C4-2B (cell line): Measurements from ENCODE around the gene MYBPC3.
A peak's percentile ranks its signal among the peaks of the same experiment; 100 is the strongest.

Experiments used
- H3K27ac ChIP-seq: fragments of 450-650 bp; 2 replicates; pipeline ENCODE4 v1.5.1; 2017
- ZFX ChIP-seq: fragments of 450-650 bp; IDR thresholded peaks from 2 replicates; pipeline ENCODE4 v1.6.1; 2017
- TF ChIP-seq, protein P1 (sequence below): fragments of 450-650 bp; conservative IDR thresholded peaks from 2 replicates; pipeline ENCODE4 v1.5.1; 2017; ENCODE audit warnings: mild to moderate bottlenecking

The MYBPC3 gene

DNA sequence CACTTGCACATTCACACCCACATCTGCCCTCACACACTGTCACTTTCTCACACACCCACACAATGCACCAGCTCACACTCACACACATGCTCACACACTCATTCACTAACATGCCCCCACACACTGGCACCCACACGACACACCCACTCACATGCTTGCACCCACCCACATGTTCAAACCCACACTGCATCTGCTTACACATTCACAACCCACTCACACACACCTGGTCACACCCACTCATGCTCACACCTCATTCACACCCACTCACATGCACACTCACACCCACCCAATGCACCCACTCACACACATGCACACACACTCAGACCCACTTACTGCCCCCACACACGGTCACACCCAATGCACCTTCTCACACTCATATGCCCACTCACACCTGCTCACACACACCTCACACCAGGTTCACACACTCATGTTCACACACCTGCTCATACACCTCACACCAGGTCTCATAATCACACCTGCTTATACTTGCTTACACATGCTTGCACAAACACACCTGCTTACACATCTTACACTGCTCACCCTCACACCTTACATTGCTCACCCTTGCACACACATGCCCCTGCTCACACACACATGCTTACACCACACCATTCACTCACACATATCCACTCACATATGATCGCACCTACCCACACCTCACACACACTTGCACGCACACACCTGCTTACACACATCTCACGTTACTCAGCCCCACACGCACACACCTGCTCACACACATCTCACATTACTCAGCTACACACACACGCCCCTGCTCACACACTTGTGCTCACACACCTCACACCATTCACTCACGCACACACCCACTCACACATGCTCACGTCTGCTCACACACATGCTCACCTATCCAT lies 3.9 kb upstream of the MYBPC3 start:
- H3K27ac ChIP-seq, result no peak overlapping the region; the same call in 1 of the 2 replicates
- TF ChIP-seq, protein P1, sequence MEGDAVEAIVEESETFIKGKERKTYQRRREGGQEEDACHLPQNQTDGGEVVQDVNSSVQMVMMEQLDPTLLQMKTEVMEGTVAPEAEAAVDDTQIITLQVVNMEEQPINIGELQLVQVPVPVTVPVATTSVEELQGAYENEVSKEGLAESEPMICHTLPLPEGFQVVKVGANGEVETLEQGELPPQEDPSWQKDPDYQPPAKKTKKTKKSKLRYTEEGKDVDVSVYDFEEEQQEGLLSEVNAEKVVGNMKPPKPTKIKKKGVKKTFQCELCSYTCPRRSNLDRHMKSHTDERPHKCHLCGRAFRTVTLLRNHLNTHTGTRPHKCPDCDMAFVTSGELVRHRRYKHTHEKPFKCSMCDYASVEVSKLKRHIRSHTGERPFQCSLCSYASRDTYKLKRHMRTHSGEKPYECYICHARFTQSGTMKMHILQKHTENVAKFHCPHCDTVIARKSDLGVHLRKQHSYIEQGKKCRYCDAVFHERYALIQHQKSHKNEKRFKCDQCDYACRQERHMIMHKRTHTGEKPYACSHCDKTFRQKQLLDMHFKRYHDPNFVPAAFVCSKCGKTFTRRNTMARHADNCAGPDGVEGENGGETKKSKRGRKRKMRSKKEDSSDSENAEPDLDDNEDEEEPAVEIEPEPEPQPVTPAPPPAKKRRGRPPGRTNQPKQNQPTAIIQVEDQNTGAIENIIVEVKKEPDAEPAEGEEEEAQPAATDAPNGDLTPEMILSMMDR, result no peak
- TF ChIP-seq ZFX, result no peak

DNA sequence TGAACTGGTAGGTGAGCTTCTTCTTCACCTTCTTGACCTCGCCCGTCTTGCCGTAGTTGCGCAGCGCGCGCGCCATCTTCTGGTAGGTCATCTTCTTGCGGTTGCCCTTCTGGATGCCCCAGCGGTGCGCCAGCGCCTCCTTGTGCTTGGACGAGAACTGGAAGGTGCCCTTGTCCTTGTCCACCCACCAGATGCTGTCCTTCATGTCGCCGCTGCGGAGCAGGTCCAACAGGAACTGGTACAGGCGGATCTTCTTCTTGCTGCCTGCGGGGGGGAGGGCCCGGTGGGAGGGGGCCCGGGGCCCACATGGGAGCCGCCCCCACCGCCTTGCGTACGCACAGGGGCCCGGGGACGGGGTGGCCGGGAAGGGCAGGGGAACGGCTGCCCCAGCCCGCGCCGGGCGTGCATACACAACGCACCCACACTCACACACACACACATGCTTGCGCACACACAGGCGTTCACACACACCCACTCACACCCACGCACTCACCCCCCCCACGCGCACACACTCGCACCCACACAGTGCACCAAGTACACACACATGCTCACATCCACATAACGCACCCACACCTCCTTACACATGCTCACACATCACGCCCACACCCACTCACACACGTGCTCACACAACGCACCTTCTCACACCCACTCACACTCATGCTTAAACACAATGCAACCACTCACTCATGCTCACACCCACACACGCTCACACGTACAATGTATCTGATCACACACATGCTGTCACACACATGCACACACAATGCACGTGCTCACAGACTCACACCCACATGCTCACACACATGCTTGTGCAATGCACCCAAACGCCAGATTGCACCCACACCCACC lies 3.0 kb upstream of the MYBPC3 start:
- H3K27ac ChIP-seq, result peak overlapping the region; percentile 54
- TF ChIP-seq ZFX, result no peak
- TF ChIP-seq, protein P1, result peak; percentile 99

DNA sequence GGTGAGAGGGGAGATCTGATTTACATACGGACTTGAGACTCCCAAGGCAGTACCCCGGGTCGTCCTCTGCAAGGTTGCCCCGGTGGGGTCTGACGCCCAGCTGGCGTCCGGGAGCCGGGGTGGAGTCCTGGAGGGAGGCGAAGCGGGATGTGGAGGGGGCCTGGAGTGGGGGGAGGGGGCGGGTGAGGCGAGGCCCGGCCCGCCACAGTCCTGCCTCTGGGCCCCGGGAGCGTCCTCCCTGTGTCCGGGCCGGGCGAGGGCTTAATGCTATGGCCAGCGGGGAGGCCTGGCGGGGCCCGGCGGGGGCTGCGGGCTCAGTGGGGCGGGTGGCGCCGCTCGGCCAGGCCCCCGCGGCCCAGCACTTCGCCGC lies 2.4 kb upstream of the MYBPC3 start:
- peak overlapping the region; percentile 54 for H3K27ac ChIP-seq
- TF ChIP-seq, protein P1, result 0 out of 2 replicates have a peak, but pooled peaks have one; percentile 68
- TF ChIP-seq ZFX, result peak; percentile 75; the same call in 1 of the 2 replicates

DNA sequence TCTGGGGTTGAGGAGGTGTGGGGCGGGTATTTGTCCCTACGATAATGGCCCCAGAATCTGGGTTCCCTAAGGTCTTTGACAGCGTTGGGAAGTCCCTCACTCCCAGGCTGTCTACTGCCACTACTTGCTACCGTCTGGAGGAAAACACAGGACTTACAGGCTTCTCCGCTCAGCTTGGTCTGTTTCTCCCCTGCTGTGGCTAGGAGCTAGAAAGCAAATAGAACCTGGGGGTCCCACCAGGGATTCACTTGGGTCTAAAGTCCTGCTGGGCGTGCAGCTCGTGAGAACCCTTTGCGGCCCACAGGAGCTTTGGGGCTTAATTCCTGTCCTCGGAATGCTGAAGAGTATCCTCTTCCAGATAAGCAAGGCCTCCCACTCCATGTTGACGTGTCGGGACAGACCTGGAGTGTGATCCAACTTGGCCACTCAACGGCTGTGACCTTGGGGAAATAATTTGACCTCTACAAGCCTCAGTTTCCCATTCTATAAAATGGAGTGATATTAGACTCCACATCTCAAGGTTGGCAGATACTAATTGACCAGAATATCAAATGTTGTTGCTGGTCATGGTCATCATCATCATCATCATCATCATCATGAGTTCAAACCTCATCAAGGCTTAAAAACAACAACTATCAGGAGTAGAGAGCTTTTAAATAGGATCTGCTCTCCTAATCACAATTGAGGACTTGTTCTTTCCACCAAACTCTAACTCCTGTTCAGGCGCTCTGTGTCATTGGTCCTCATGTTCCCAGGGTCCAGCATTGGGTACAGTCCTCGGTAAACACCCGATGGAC lies 1.7 kb upstream of the MYBPC3 start:
- H3K27ac ChIP-seq, result no peak overlapping the region
- no peak for TF ChIP-seq ZFX

DNA sequence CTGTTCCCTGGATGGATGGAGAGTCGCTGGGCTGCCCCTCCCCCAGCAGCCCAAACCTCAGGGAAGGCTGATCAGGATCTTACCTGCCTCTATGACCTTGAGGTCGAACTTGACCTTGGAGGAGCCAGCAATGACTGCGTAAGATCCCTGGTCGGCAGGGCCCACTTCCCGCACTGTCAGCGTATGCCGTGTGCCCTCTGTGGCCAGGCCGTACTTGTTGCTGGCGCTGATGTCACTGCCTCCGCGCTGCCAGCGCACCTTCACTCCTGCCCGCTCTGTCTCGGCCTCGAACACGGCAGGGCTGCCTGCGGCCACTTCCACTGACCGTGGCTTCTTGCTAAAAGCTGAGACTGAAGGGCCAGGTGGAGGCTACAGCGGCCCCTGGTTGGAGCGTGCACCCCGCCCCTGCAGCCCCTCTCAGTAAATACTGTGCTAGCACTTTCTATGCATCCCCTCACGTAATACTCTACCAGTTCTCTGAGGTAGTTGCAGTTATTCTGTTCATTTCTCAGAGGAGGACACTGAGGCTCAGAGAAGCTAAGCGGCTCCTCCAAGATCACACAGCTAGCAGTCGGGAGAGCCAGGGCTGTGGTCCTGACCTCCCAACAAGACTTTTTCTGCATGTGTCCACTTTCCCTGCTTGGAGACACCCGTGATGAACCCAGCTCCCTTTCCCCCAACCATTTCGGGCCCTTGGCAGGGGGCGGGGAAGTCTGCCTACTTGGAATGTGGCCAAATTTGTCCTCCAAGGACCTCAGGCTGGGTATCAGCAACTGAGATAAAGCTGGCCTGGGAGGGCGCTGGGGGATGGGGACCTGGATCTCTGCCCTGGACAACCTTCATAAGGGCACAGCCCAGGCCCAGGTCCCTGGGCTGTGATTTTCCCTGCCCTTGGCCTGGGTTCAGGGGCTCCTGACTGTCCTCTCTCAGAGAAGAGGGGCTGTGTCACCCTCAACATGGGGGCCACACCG lies 1.1 kb downstream of the MYBPC3 start:
- TF ChIP-seq, protein P1, result no peak
- no peak for TF ChIP-seq ZFX
- no peak overlapping the region for H3K27ac ChIP-seq

DNA sequence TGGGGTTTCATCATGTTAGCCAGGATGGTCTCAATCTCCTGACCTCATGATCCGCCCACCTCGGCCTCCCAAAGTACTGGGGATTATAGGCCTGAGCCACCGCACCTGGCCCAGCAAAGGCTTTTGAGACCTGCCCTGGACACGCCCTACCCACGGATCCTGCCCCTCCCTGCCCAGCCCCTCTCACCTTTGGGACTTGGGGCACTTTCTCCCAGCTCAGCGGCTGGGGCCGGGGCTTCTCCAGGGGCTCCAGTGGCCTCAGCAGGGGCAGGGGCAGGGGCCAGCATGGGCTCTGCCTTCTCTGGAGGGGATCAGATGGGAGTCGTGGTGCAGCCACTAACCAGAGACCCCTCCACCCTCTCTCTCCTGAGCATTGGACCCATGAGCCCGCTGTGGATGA lies 2.2 kb downstream of the MYBPC3 start:
- H3K27ac ChIP-seq, result no peak overlapping the region
- TF ChIP-seq ZFX, result no peak
- TF ChIP-seq, protein P1, result no peak
